Measurements from ENCODE around the gene L1CAM.

The L1CAM gene

DNA sequence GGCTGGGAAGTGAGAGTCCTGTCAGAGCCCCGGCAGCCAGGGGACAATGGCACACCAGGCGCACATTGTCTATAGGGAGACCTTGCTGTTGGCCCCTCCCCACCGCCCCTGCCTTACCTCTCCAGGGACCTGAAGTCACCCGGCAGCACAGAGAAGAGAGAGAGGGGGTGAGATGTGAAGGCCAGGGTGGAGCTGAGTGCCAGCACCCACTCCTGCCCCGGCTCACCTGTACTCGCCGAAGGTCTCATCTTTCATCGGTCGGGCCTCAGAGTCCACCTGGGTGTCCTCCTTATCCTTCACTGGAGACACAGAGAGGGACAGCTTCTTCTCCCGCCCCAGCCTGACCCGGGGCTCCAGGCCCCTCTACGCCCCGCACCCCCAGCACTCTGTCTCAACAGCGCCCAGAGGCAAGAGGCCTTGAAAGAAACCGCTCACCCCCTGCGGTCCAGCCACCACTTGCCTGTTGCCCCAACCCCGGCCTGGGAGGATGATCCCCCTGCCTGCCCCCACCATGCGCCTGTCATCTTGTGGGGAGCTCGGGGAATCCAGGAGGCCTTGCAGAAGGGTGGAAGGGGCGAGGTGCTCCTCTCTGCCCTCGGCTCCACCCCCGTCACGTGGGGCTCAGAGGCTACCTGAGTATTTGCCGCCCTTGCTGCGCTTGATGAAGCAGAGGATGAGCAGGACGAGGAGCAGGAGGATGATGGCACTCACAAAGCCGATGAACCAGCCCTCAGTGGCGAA lies 22.6 kb downstream of the L1CAM start:
- no peak for FAIRE-seq

DNA sequence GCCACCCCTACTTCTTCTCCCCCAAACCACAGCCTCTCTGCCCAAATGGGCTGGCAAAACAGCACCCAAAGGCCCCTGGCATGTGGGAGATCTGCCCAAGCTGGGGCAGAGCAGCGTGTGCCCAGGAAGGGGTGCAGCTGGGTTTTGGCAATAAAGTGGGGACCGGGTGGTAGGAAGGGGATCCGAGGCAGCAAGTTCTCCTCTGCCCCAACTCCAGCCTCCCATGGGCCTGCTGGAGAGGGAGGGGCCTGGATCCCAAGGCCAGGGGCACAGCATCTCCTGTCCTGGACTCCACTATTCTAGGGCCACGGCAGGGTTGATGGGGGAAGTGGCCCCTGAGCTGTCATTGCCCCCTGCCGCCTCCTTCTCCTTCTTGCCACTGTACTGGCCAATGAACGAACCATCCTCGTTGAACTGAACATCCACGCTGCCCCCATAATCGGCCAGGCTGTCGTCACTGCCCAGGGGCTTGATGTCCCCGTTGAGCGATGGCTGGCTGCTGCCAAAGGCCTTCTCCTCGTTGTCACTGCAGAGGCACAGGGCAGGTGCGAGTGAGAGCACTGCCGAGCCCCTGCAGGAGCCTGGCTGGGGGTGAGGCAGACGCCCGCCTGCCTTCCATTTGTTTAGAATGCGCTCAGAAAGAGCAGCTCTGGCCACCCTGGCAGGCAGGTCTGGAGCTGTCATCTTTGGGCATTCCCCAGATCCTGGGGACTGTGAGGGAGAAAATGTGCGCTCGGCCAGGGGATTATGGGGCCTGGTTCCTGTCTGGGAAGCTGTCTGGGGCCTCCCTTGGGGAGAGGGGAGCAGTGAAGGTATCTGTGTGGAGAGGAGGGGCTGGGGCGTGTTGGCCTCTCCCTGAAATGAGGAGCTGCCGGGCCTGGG lies 23.4 kb downstream of the L1CAM start:
- FAIRE-seq, result no peak

DNA sequence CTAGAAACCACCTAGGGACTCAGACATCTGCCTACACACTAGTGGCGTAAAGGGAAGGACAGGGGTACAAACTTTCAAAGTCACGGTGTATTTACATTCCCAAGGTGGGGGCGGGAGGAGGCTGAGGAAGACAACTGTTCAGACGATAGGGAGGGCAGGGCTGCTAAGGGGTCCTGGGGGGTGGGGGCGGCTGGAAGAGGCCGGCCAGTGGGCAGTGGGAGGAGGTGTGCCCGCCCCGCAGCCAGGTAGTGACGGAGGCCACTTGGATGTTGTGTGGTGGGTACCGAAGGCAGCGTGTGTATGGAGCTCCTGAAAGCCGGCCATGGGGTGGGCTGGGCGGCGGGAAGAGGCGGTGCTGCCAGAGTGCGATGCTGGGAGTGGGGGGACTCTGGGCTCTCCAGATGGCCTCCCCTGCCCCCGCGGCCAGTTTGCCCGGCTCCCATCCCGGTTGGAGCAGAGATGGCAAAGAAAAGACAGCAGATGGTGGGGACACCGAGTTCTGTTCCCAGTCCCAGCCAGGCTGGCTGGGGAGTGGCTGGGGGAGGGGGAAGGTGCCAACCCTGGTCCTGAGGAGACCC lies 24.2 kb downstream of the L1CAM start:
- no peak for FAIRE-seq

DNA sequence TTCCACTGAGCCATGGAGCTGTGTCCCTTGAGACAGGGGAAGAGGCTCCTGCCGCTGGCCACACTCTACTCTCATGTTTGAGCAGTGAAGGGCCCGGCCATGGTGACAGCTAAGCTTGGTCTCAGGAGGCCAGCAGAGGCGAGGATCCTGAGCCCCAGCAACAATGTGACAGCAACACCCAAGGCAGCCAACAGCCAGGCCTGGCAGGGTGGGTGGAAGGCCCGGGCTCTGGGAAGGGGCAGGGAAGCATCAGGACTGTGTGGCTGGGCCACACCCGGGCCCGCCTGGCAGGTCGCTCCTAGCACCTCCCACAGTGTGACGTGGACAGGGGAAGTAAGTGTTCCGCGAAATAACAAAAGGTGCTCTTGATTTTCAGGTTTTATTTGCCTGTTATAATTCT lies 24.8 kb downstream of the L1CAM start:
- no peak for FAIRE-seq

DNA sequence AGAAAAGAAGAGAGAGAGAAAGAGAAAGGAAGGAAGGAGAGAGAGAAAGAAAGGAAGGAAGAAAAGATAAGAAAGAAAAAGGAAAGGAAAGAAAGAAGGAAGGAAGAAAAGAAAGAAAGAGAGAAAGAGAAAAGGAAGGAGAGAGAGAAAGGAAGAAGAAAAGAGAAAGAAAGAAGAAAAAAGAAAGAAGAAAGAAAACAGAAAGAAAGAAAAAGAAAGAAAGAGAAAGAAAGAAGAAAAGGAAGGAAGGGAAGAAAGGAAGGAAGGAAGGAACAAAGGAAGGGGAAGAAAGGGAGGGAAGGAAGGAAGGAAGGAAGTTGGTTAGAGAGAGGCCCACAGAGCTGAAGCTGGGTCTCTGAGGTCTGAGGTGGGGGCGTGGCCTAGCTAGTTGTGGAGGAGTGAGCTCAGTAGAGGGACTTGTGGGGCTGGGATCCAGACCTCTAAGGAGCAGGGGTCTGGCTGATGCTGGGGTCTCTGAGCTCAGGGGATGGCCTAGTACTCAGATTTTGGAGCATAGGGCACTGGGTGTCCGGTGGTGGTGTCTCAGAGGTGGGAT lies 28.5 kb downstream of the L1CAM start:
- no peak for FAIRE-seq

DNA sequence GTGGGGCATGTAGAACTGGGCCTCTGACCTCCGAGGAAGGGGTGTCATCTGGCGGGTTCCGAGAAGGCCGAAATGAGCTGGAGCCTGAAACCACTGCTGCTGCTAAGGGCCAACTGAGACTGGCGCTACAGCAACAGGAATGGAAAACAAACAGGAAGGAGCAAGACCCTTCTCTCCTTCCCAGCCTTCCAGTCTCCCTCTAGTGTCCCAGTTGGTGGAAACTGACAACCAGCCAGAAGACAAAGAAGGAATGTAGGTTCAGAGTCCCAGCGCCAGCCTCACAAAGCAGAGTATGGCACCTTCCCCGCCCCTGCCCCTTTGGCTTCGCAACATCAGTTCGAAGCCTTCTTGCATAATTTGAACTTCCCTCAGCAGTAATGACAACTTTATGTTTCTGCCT lies 31.3 kb downstream of the L1CAM start:
- no peak for FAIRE-seq

DNA sequence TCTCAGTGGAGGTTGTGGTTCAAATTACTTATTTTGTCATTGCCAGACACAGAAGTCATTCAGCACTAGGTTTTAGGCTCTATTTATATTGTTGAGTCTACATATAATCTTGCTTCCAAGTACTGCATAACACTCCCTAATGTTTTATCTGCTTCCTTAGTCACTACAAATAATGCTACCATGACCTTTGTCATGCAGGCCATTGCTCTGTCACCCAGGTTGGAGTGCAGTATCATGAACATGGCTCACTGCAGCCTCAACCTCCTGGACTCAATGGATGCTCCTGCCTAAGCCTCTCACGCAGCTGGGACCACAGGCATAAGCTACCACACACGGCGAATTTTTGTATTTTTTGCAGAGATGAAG lies 32.1 kb downstream of the L1CAM start:
- no peak for FAIRE-seq

DNA sequence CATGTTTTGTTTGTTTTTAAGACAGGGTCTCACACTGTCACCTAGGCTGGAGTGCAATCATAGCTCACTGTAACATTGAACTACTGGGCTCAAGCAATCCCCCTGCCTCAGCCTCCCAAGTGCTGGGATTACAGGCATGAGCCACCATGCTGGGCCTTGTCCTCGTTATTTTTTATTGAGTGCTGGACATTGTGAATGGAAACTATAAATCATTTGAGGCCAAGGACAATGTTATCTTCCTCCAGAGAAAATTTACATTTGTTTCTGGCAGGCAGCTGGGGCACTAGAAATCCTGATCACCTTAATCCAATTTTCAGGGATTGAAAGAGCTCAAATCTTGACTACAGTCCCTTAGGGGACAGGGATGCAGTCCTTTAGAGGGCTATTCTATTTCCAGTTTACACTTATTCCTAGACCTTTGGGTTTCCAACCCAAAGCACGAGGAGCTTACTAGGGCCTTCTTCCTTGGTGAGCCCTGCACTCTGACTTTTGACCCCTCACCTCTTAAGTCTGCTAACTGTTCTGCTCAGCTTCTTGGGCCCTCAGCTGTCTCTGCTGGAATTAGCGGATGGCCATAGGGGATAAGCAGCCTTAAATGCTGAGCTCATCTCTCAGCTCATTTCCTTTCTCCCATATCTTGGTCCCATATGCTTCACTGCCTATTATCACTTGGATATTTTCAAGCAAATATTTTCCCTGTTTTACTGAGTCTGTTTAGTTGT lies 32.6 kb downstream of the L1CAM start:
- no peak for FAIRE-seq

DNA sequence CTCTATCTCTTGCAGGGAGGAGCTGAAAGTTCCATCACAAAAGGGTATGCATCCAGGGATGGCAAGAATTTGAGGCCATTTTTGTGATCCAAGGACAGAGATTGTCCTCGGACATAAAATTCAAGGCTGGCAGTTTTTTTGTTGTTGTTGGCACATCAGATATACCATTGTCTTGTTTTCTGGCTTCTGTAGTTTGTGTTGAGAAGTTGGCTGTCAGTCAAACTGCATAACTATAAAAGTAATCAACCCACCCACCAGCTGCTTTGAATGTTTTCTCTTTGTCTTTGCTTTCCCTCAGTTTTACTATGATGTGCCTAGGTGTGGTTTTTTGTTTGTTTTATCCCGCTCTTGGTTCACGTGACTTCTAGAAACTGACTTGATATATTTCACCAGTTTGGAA lies 34.0 kb downstream of the L1CAM start:
- no peak for FAIRE-seq

DNA sequence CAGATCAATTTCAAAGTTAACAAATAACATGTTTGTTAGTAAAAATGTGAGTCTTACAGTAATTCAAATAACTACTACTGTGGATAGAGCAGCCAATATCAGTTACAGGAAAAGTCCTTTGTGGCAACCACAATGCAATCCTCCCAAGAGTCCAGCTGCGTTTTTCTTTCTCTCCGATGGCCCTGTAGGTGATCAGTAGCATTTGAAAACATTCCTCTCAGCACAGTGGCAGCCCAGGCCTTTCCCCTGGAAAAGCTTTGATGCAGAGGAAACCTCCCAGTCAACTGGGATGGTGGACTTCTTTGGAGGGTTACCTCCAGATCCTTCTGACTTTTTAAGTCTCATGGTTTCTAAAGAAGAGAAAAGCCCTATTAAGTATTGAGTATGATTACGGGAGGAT lies 37.6 kb downstream of the L1CAM start:
- FAIRE-seq, result no peak

DNA sequence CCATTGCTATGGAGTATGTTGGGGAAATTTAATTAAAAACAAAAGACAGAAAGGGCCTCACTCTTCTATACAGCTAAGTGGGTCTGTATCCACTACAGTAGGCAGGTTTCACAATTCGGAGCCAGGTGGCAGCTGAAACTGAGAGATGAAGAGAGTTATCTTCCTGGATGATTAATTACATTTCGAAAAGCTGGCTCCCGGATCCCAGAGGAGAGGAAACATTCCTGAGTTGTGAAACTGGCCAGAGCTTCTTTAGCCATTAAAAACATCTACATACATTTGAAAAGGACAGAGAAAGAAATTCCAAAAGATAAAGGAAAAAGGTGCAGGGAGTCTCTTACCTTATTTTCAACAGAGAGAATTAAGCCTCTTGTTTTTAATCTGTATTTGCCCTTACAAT lies 40.1 kb downstream of the L1CAM start:
- FAIRE-seq, result no peak

DNA sequence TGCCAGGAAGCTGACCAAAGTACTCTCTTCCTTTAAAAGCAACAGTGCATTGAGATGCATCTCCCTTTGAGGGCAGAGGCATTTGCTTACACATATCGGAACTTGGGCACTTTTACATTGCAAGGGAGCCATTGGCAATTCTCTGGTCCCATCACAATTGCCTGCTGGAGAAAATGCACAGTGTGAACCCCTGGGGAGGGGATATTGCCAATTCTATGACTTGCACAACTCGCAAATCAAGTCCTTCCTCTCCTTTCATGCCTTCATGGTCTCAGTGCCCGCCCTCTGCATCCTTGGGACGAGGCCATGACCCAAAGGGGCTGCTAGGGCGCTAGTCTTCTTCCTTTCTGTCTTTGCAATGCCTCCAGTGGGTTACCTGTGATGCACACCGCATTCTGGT lies 40.8 kb downstream of the L1CAM start:
- FAIRE-seq, result no peak

DNA sequence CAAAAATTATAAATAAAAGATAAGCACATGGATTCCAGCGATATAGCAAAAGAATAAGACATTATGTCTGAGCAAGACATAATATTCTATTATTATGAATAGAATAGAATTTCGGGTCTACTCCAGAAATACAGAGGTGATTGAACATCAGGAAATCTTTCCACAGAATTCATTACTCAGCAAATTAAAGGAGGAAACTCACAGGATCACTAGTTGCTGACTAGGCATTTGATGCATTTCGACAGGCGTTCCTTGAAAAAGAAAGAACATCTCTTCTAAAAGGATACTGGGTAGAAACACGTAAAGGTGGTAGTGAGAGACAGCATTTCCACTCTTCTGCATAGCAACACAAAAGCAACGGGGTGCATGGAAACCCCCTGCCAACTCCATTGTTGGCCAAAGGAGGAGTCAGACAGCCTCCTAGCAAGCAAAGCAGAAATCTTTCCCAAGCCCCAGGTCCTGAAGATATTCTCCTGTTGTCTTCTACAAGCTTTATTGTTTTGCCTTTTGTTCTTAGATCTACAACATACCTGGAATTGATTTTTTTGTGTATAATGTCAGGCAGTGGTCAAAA lies 41.4 kb downstream of the L1CAM start:
- no peak for FAIRE-seq

DNA sequence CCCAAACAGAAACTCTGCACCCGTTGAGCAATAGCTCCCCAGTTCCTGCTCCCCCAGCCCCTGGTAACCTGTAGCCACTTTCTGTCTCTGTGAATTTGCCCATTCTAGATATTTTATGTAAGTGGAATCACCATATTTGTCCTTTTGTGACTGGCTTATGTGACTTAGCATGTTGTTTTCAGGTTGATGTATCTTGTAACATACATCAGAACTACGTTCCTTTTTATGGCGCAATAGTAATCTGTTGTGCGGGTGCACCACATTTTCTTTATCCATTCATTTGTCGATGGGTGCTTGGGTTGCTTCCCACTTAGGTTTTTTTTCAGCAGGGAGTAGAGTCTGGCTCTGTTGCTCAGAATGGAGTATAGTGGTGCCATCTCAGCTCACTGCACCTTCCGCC lies 49.1 kb downstream of the L1CAM start:
- no peak for FAIRE-seq

DNA sequence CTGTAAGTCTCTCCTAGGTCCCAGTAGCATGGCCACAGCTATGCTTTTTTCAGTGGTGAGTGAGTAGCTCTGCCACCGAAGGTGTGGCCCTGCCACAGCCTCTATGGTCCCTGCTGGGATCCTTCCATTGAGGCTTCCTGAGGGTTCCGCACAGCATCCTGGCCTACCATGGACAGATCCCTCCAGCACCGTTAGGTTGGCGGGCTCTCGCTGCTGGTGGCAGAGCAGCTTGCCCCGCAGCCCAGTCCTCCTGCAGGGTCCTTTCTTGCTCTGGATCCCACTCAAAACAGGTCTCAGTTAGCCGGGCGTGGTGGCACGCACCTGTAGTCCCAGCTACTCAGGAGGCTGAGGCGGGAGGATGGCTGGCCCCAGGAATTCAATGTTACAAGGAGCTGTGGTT lies 53.2 kb downstream of the L1CAM start:
- FAIRE-seq, result no peak

DNA sequence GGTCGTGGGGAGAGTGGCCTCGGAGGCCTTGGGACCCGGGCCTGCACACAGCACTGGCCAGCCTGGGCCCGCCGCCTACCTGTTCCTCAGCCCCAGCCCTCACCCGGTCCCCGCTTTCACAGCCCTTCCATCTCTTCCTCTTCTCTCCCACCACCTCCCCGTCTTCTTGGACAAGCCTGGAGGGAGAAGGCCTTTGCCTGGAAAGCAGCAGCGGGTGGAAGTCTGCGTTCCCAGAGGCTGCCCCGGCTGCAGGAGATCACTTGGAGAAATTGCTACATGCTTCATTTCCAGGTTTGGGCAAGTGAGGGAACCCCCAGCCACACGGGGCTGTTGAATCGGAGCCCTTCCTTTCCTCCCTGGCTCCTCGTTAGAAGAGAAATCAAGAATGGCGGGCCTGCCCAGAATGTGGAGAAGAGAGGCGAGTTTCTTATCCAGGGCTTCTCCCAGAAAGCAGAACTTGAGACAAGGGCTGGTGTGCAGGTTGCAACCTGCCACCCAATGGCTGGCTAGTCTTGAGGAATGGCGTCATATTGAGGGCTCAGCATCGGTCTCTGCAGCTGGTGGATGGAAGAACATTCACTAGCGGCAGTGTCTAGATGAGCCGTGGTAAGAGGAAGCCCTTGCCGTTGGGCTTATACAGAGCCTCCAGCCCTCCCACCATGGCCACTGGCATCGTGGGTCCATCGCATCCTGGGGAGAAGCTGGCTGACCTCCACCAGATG lies 54.4 kb downstream of the L1CAM start:
- FAIRE-seq, result no peak

DNA sequence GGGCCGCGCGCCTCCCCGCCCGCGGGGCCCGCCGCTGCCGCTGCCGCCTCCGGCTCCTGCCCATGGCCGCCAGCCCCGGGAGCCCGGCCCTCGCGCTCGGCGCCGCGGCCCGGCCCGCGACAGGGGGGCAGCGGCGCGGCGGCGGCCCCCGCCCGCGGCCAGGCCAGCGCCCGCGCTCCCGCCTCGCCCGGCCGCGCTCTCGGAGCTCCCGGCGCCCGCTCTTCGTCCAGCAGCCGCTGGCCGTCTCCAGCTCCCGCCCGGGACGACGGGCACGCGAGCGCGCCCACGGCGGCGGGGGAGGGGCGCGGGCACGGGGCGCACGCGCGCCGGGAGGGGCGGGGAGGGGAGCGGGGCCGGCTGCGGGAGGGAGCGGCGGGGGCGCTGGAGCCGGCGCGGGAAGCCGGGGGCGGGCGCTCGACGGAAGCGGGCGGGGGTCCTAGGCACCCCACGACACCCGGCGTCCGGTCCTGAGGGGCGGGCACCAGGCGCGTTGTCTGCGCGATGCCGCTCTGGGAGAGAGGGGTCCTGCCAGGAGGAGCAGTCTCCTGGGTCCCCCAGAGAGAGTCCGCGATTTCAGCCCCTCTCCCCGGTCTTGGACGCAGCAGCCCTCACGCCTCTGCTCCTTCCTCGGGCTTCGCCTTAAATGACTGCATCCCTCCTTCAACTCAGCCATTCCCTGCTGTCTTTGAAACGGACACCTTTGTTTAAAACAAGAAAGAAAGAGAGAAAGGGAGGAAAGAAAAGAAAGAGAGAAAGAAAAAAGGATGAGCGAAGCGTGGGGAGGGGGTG lies 55.1 kb downstream of the L1CAM start:
- FAIRE-seq, result no peak

DNA sequence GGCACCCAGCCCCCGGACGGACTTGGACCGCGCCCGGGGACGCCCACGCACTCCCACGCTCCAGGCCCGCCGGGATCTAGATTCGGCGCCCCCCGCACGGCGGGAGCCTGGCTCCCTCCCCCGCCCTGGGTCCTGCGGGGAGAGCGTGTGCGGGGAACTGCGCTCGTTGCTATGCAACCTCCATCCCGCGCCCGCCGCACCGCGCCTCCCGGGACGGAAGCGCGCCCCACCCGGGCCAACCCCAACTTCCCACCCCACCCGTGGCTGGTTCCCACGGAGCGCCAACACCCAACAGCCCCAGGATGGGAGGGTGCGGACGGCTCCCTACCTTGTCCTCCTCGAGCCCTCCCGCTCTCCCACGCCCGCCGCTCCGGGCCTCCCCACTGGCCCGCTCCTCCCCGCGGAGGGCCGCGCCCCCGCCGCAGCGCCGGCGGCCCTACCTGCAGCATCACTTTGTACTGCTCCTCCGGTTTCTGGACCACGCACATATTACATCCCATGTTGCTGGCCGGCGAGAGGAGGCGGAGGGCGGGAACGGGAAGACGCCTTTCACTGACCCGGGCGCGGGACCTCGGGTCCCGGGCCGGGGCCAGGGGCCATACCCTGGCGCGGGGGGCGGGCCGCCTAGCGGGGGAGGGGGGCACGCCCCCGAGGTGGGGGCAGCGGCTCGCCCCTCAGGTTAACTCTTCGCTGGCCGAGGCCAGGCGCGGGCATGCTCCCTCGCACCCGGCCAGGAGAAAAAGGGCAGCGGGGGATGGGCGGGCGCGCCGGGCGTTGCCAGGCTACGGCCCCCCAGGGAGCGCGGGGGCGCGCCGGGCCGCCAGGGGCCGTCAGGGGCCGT lies 56.0 kb downstream of the L1CAM start, which contains the start of gene PDZD4:
Gene PDZD4 (minus strand): TSS at position 746 of the 841 bp plus-strand sequence. CDS start 246 bp downstream, at position 500.
- no peak for FAIRE-seq

DNA sequence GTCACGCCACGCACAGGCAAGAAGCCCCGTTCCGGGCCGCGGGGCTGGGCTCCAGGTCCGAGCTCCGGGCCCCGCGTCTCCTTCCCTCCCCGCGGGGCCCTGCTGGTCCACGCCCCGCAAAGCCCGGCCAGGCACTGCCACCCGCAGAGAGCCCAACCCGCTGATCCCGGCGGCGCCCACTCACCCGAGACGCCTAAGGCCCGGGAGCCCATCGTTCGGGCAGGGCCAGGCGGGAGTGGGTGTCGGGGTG lies 56.5 kb downstream of the L1CAM start:
- no peak for FAIRE-seq

Measured in TTC549 (cell line).